HL-60/S4 (cell line): ENCODE measurements around the gene FLT1.

Experiments used
- in situ Hi-C: fragments of 300-500 bp; cut with MboI; formaldehyde crosslinking; loops from 2 replicates; pipeline ENCODE4 v1.14.3; 2022; ENCODE audit warnings: low sequenced_read_pairs

FLT1 gene

DNA sequence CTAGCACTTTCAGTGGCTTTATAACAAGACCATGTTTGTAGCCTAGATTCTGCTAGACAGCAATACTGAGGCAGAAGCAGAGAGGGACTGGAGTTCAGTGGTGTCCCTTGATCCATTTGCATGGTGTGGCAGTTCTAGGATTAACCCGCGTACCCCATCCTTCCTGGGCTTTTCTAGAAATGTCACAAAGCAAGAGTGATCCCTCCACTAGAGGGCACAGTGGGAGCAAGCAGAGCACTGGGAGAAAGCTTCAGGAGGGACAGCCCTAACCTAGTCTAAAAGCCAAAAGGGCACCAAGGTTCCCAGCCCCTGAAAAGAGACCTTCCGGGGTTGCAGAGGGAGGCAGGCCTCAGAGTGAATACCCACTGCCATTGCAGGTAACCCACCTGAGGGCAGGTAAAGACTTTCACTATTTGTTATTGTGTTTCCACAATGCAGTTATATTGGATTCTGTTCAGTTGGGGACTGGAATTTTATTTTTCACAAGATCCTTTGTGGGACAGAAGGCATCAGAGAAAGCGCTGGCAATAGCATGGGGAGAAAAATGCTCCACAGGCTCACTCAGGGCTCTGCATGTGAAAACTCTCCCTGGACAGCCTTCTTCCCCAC, 170.6 kb downstream of the FLT1 start:
- in situ Hi-C loops: loop anchor here (10.0 to 25.0 kb wide), 2 partner anchors 311 to 463 kb away; no protein-coding TSS in a partner anchor

DNA sequence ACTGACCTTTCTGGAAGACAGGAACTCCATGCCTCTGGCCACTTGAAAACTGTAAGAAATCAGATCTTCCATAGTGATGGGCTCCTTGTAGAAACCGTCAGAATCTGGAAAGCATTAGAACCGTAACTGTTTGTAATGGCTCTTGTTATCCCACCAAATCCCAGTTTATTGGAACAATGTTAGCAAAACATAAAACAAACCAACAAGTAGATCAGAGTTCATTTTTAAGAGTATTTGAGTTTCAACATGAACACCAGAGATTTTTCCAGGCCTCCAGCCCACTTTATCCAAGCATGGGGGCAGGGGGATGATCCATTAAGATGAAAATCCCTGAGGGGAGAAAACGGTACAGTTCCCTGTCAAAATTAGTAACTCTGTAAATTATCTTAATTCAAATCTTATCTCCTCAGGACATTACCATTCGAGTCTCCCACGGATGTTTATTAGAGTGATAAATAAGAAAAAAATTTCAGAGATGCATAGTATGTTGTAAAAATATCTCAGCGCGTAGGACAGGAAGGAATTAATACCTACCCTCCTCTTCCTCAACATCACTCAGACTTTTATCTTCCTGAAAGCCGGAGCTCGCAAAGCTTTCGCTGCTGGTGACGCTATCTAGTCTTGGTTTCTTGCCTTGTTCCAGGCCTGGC, 172.5 kb downstream of the FLT1 start:
- in situ Hi-C loops: loop anchor here (10.0 to 25.0 kb wide), 2 partner anchors 312 to 465 kb away; no protein-coding TSS in a partner anchor

DNA sequence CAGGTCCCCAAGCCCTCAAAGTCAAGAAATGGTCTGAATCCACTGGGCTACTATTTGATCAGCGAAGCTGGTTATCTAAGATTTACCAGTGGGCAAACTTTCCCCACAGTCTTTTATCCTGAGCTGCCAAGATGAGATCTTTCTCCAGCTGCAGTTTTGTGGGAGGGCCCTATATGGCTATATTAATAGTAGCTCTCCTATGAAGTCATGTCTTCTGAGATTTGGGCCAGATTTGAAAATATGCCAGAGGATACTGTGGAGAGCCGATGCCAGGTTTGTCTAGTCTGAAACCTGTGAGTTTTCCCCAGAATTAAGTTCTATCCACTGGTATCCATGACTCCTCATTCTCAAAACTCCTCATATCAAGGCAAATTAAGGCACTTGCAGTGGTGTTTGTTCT, 173.2 kb downstream of the FLT1 start:
- in situ Hi-C loops: loop anchor here (10.0 to 25.0 kb wide), 2 partner anchors 313 to 466 kb away; no protein-coding TSS in a partner anchor

DNA sequence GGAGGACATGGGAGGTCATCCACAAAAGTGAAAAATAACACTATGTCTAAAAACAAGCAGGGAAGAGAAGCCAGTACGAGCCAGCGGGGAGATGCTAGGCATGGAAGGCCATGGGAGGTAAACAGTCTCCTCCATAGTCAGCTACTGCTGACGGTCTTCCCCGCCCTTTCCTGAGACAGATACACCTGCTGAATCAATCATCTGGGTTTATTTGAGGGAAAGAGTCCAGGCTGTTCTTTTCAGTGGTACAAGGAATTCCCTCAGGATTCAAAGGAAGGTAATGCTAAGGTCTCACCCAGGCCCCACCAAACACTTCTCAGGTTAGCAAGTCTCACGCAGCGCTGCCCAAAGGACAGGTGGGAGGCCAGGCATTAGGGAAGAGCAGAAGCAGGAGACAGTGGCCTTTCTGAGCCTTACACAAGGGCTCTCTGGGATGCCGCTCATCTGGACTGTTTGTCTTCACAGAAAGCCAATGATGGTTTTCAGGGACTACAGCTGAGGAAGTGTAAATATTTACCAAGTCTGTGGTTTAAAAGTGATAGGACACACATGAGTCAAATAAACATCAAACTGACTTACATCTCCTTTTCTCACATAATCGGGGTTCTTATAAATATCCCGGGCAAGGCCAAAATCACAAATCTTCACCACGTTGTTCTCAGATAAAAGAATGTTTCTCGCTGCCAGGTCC, 173.9 kb downstream of the FLT1 start:
- in situ Hi-C loops: loop anchor here (10.0 to 25.0 kb wide), 2 partner anchors 314 to 466 kb away; no protein-coding TSS in a partner anchor

DNA sequence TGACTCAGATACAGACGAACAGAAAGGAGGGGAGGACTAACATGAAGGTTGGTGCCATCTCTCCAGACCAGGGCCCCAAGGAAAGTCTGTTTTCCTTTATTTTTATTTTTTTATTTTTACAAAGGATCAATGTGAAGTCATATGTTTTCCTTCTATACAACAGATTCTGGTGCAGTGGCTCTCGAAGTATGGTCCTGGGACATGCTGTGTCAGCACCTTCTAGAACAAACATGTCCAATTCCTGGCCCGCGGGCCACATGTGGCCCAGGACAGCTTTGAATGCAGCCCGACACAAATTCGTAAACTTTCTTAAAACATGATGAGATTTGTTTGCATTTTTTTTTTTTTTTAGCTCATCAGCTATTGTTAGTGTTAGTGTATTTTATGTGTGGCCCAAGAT, 174.7 kb downstream of the FLT1 start:
- in situ Hi-C loops: loop anchor here (10.0 to 25.0 kb wide), 2 partner anchors 315 to 467 kb away; no protein-coding TSS in a partner anchor

DNA sequence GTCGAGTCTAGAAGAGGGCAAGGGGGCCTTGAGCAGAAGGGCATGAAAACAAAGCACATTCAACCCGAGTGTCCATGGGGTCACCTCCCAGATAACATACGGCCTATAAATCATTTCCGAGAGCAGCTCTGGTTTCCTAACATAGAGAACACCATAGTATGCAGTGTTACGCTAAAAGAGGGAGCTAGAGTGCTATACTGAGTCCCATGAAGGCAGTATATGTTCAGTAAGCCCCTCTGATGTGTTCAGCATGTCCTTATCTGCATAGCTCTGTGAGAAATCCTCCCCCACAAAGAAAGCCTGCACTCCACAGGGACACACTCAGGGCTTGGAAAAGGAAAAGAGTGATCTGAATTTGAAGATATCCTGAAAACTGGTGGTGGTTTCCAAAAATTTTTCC, 175.4 kb downstream of the FLT1 start:
- in situ Hi-C loops: loop anchor here (25.0 kb wide), 1 partner anchor 468 kb away; no protein-coding TSS in a partner anchor

DNA sequence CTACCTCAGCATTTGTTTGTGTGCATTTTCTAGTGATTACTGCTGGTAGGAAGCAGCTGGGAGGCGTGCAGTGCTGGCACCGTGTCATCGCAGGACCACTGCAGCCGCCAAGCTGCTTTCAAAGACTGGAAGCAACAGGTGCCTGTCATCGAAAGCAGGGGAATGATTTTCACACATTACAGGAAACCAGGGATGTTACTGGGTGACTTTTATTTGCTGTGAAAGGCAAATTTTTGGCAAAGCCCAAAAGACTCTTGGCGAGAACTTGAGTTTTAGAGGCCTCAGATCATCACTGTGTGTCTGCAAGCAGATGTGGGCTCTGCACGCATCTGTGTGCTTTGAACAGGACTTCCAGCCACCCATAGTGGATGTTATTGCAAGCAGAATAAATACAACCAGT, 176.4 kb downstream of the FLT1 start:
- in situ Hi-C loops: loop anchor here (25.0 kb wide), 1 partner anchor 469 kb away; no protein-coding TSS in a partner anchor

DNA sequence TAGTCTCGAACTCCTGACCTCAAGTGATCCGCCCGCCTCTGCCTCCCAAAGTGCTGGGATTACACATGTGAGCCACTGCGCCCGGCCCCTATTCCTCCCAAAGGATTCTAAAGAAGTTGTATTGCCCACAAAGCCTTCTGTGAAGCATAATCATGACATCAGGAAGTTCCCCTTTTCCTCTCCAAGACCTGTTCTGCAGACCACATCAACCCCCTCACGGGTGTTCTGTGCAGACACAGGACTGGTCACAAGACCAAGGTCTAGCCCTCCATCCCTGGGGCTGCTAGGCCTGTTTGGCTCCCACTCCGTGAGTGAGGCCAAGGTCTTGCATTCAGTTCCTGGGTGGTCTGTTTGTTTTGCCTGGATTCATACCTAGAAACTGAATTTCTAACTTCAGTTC, 178.1 kb downstream of the FLT1 start:
- in situ Hi-C loops: loop anchor here (25.0 kb wide), 1 partner anchor 470 kb away; no protein-coding TSS in a partner anchor

DNA sequence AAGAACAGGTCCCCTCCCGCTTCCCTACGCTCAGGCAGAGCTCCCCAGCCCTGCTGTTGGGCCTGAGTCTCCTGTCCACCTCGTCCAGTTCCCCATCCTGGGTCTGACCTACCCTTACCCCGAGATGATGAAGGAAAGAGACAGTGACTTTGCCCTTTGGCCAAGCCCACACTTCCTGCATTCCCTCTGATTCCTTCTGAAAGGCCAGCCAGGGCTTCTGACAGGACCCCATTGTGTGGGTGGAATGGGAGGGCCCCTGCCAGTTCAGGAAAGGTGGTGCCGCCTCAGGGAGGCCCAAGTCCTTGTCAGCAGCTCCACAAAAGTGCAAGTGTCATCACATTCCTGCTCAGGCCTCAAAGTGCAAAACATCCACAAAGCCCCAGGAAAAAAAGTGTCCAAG, 178.8 kb downstream of the FLT1 start:
- in situ Hi-C loops: loop anchor here (25.0 kb wide), 1 partner anchor 471 kb away; no protein-coding TSS in a partner anchor

DNA sequence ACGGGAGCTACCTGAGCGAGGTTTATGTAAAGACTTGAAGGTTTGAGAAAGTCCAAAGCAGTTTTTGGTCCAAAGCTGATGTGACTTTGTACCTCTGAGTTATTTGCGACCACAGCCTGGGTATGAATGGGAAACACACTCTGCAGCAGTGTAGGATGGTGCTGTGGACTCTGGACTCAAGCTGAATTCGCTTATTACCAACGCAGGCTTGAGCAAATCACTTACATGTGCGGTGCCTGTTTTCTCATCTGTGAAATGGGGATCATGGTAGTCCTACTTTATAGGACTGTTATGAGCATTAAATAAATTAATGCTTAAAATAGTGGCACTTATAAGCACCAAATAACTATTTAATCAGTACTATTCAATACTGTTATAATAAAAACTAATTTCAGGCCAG, 180.0 kb downstream of the FLT1 start:
- in situ Hi-C loops: loop anchor here (25.0 kb wide), 1 partner anchor 472 kb away; no protein-coding TSS in a partner anchor

DNA sequence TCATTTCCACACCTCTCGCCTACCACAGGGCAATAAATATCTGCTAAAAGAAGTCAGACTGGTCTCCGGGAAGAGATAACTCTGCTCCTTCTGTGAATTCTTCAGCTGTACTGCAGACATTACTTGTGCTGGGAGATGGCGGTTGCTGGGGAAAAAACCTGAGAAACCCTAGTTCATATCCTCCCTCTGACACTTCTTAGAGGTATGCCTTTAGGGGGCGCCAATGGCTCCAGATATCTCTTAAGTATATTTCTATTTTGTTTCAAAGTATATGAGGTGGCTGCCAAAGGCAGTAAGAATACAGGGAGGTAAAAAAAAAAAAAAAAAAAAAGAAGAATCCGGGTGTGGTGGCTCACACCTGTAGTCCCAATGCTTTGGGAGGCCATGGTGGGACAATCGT, 181.3 kb downstream of the FLT1 start:
- in situ Hi-C loops: loop anchor here (25.0 kb wide), 1 partner anchor 474 kb away; no protein-coding TSS in a partner anchor

DNA sequence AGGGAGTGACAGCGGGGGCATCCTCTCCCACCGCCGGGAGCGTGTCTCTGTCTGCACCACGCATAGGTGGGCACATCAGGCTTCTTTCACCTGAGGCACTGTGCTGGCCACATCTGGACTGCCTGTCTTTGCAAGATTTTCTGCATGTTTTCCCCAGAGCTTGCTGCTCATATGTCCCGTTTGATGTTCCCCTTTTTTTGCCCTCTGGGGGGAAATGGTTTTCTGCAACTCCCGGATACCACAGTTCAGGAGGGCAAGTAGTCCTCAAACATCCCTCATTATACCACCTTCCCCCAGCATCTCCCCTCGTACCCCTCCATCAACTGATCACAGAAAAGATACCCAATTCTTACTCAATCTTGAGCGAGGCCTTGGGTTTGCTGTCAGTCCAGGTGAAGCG, 188.6 kb downstream of the FLT1 start:
- in situ Hi-C loops: loop anchor here (25.0 kb wide), 1 partner anchor 481 kb away; no protein-coding TSS in a partner anchor

DNA sequence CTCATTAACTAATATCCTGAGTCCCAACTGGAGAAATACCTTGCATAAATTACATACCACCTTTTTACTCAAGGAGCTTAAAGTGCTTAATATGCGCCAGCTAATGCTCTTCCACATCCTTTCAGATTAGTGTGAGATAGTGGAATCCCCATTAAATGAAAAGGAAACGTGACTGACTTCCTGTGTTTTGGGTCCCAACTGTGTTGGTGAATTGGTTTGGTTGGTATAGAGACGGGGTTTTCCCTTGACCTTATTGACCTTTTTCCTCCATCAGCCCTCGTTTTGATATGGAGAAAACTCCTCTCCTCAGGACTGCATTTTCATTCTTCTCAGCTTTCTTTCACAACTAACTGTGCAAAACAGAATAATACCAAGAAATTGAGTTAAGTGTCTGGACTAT, 193.1 kb downstream of the FLT1 start:
- in situ Hi-C loops: loop anchor here (25.0 kb wide), 1 partner anchor 485 kb away; no protein-coding TSS in a partner anchor

DNA sequence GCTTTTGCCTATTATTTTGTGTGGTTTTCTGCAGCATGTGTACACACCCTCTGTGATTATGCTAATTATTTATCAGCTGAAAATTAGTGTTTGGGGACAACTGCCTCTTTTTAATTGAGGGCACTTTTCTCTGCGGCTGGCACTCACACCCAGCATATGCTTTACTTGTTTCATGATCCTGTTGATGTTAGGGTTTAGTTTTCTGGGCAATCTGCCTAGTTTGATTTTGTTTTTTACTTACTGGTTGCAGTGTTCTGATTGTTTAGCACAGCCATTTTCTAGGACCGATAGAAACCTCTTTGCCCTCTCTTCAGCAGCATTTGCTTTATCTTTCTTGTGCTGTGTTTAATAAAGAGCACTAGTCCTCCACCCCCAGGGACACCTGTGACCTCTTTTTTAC, 195.0 kb downstream of the FLT1 start:
- in situ Hi-C loops: loop anchor here (25.0 kb wide), 1 partner anchor 487 kb away; no protein-coding TSS in a partner anchor

DNA sequence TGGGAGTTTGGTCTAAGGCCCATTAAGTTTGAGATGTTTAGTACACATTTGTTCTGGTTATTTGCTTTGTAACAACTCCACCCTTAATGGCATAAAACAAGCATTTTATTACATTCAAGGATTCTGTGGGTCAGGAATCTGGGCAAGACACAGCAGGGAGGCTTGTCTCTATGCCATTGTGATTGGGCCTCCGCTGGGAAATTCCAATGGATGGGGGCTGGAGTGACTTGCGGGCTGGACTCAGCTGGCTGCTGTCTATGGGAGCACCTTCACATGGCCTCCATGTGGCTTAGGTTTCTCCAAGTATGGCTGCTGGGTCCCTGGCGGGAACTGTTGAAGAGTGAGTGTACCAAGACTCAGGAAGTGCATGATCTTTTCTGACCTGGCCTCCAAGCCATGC, 197.6 kb downstream of the FLT1 start:
- in situ Hi-C loops: no loop called here

DNA sequence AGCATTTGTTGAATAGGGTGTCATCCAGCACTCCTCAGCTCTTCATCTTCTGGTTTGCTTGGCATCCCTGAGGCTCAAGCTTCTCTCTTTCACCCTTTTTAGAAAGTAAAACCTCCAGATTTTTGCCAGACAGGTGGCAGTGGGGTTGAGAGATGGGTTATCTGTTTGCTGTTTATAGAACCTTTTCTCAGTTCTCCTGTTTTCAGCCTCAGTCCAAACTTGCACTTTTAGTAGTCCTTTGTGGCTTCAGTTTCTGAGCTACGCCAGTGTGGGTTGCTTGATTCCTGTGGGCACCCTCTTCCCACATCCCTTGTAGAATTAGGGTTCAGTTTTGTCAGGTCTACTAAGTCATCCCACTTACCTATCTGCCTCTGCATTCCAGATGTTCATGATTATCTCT, 208.7 kb downstream of the FLT1 start:
- in situ Hi-C loops: no loop called here

DNA sequence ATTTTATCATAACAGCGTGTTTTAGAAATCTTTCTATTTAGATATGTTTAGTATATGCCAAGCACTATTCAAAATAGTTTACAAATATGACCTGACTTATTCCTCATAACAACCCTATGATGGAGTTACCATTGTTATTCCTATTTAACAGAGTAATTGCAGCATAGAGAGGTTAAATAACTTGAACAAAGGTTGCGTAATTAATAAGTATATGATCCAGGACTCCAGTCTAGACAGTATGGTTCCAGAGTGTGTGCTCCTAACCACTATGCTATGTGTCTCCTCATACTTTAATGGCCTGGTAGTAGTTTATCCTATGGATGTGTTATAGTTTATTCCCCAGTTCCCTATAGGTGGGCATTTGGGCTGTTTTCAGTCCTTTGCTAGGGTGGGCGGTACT, 211.3 kb downstream of the FLT1 start:
- in situ Hi-C loops: no loop called here

DNA sequence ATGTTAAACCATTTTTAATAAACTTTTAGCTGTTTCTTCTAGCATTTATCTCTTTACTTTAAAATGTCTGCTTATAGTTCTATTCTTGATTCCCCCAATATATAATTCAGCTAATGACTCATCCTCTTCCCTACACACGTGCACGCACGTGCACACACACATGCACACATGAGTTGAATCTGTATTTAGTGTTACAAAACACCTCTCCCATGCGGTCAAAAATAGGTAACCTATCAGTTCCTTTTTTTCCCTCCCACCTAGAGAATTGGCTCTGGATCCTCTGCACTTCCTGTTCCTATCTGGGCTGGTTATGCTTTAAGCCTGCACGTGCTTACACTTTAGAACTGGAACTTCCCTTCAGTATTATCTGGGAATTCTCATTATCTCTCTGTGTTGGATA, 212.5 kb downstream of the FLT1 start:
- in situ Hi-C loops: no loop called here

DNA sequence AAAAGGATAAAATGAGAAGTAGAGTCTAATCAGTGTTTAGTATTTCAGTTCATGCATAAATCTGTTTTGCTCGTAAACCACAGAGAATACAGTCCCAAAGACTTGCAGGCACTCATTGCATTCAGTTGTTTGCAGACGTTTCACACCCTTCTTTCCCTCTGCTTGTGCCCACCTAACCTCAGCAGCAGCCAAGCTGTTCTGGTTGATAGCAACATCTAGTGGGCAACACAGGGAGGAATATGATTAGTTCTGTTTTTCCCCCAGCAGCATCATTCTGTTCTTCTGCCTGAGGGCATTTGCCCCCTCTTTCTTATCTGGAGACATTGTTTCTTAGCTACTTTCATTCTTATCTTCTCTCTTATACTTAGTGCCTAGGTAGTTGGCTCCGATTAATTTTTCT, 221.0 kb downstream of the FLT1 start:
- in situ Hi-C loops: no loop called here

DNA sequence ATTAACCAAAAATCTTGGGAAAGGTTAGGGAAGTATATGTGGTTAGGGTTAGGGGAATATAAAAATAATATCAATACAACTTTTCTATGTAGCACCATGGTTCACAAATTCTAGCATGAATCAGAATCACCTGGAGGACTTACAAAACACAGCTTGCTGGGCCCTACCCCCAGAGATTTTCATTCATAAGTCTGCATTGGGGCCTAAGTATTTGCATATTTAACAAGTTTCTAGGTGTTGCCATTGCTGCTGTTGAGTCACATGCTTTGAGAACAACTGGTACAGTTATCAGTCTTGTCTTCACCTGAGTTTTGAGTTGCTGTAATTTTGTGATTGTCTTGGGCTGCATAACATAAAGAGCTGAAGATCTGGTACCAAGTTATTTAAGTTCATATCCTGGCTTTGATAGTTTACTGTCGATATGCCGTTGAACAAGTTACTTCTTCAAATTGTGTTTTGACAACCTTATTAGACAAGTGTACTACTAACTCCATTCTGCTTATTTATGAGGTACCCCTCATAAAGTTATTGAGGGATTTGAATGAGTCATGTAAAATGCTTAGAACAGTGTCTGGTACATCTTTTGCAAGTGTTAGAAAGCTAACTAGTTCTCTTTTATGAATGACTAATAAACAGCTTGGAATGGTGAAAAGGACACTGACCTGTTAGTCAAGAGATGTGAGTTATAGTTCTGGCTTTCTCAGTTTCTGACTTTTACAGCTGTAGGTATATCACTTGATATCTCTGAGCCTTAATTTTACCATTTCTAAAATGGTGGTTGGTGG, 223.7 kb downstream of the FLT1 start:
- in situ Hi-C loops: no loop called here
